GM23248 (cell line): ENCODE results near the gene HSD17B13.

Experiments used
- EZH2 ChIP-seq: fragments of 200-600 bp; sonication (generic); IDR thresholded peaks from 2 replicates; pipeline ENCODE4 v1.6.1; 2018; ENCODE audit warnings: antibody characterized with exemption, mild to moderate bottlenecking; ENCODE audit not compliant: insufficient read depth, poor library complexity, severe bottlenecking
- EZH2phosphoT487 ChIP-seq: fragments of 200-600 bp; sonication (generic); IDR thresholded peaks from 2 replicates; pipeline ENCODE4 v1.6.1; 2018; ENCODE audit warnings: antibody characterized with exemption, moderate library complexity, mild to moderate bottlenecking, low read depth; ENCODE audit not compliant: insufficient read depth

- TF ChIP-seq EZH2 (no peak), EZH2phosphoT487 (no peak)
These were observed at the start of gene HSD17B13 for GRCh38 chr4:87322754-87323153.
